ENCODE data around the gene OAT. TPM values are rescaled to one million over a fixed set of nuclear protein-coding genes. Genes with fewer than 3 reads are reported as not detected.
A peak's percentile ranks its signal among the peaks of the same experiment; 100 is the strongest.

The OAT gene
- total and polyA plus RNA-seq, 9 donors = 76.5 to 125 (median 94.5) TPM

DNA sequence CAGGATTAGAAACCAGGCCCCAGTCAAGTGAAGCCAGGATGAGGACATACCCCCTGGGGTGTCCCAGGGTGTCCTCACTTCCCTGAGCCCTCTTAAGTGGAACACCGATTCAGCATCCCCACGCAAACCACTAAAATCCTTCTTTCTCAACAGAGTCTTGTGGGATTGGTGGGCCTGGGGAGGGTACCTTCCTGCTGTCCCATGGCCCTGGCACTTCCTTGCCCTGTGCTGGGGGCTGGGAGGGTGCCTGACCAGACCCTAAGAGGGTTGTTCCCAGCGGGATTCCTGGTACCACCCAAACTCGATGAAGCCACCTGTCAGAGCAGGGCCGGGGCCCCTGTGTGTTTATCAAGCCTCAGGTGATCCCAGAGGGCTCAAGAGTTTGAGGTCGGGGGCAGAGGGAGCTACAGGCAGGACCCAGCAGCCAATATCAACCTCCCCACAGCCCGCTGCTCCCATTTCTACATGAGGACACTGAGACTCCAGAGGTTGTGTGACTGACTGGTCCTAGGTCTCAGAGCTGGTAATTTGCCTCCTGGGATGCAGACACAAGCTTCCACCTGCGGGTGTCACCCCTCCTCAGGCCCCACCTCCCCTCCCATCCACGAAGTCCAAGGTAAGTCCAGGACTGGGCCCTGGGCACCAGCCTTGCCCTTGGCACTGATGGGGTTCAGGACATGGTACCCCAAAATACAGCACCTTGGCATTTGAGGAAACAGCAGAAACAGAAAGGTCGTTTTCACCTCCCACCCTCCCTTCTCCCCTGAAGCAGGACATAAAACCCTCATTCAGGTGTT, 31.4 kb downstream of the OAT start:
- no peak for DNase-seq
- 84 to 91% (median 87%) methylated on average over 10 of the region's 10 CpGs for WGBS, 3 donors
- H3K9me3 ChIP-seq = no peaks in the 10 kb centered on the region
- H3K4me3 ChIP-seq = no peak overlapping the region
- no peak for TF ChIP-seq EP300 (IDR thresholded peaks at IDR 0.05)
- no peak for TF ChIP-seq POLR2A (IDR thresholded peaks at IDR 0.05)
- no peak for TF ChIP-seq CTCF (IDR thresholded peaks at IDR 0.05)
- H3K36me3 ChIP-seq = no peaks in the 10 kb centered on the region
- peaks cover 2% of the 10 kb centered on the region for H3K4me1 ChIP-seq (ENCODE audit: insufficient read depth)
- intact Hi-C loops (cut with DNase I) = loop anchor here in 1 of 4 donors (5.0 kb wide), 3 partner anchors 290 to 1380 kb away; partner anchors contain the start of genes ACADSB and IKZF5
- no peak overlapping the region for H3K27ac ChIP-seq
- no peaks in the 10 kb centered on the region for H3K27me3 ChIP-seq

DNA sequence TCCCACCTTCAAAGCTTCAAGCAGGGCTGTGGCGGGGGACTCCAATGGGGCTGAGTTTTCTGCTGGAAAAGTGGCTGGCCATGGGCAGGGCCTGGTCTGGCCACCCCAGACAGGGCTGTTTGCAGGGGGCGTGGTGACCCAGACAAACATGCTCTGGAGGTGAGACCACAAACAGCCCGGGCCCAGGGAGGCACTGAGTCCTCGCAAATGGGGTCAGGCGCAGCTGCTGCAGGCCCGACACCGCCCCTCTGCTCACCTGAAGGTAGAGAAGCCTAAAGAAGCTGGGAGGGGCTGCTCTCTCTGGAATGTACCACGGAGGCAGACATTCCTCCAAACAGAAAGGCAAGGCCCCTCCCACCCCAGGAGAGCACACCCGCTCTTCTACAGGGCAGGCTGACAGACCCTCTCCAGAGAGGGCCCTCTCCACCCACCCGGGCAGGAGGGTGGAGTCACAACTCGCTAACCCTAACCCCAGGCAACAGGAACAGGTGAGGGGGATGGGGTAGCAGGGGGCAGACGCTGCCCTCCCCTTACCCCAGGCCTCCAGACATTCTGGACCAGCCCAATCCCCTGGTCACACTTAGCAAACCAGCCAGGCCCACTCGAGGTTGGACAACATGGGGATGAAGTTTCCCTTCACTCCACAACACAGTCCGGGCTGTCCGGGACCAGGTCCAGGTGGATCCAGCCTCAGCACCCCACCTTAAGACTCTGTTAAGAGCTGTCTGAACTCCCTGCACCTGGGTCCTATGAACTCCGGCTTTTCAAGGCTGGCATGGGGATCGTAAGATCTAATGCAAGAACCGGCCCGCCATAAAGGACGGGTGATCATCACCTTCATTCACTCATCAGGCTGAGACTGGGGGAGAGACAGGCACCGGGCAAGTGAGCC, 32.3 kb downstream of the OAT start:
- H3K27ac ChIP-seq = no peak overlapping the region
- peaks cover 2% of the 10 kb centered on the region for H3K4me1 ChIP-seq (ENCODE audit: insufficient read depth)
- WGBS, 3 donors = 88 to 93% (median 89%) methylated on average over 21 of the region's 21 CpGs
- no peaks in the 10 kb centered on the region for H3K9me3 ChIP-seq
- DNase-seq = no peak
- intact Hi-C loops (cut with DNase I) = loop anchor here in 1 of 4 donors (5.0 kb wide), 3 partner anchors 289 to 1379 kb away; partner anchors contain the start of genes ACADSB and IKZF5
- H3K4me3 ChIP-seq = no peak overlapping the region
- no peak for TF ChIP-seq POLR2A (IDR thresholded peaks at IDR 0.05)
- TF ChIP-seq EP300 (IDR thresholded peaks at IDR 0.05) = no peak
- TF ChIP-seq CTCF (IDR thresholded peaks at IDR 0.05) = no peak
- no peaks in the 10 kb centered on the region for H3K27me3 ChIP-seq
- H3K36me3 ChIP-seq = no peaks in the 10 kb centered on the region

DNA sequence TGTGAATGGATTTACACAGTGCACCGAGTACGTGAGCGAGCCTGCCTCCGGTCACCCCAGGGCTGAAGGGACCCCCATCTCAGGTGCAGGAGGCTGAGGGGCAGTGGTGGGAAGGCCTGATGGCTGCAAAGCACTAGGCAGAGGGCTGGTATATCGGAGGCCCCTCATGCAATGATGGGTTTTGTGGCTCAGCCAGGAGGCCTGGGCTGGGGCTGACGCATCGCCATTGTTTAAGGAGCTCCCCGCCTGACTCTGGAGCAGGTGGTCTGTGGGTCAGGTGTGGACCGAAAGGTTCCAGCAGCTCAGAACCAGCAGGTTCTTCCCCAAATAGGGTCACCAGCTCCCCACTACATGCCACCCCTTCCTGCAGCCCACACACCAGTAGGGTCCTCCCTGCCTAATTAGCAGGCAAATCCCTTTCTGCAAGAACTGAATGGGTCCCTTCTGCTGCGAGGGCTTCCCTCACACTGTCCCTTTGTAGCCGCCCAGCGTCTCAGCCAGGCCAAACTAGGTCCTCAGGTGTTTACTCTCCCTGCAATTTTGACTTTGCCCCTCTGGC, 33.0 kb downstream of the OAT start:
- H3K36me3 ChIP-seq = no peaks in the 10 kb centered on the region
- DNase-seq = peak in 1 of 5 donors; percentile 7
- intact Hi-C loops (cut with DNase I) = loop anchor here in 1 of 4 donors (5.0 kb wide), 3 partner anchors 288 to 1378 kb away; partner anchors contain the start of genes ACADSB and IKZF5
- no peaks in the 10 kb centered on the region for H3K27me3 ChIP-seq
- no peaks in the 10 kb centered on the region for H3K9me3 ChIP-seq
- no peak overlapping the region for H3K4me3 ChIP-seq
- no peak for TF ChIP-seq POLR2A (IDR thresholded peaks at IDR 0.05)
- no peak for TF ChIP-seq EP300 (IDR thresholded peaks at IDR 0.05)
- no peak for TF ChIP-seq CTCF (IDR thresholded peaks at IDR 0.05)
- 88 to 95% (median 94%) methylated on average over 12 of the region's 12 CpGs for WGBS, 3 donors
- H3K4me1 ChIP-seq (ENCODE audit: insufficient read depth) = peaks cover 2% of the 10 kb centered on the region
- H3K27ac ChIP-seq = no peak overlapping the region

DNA sequence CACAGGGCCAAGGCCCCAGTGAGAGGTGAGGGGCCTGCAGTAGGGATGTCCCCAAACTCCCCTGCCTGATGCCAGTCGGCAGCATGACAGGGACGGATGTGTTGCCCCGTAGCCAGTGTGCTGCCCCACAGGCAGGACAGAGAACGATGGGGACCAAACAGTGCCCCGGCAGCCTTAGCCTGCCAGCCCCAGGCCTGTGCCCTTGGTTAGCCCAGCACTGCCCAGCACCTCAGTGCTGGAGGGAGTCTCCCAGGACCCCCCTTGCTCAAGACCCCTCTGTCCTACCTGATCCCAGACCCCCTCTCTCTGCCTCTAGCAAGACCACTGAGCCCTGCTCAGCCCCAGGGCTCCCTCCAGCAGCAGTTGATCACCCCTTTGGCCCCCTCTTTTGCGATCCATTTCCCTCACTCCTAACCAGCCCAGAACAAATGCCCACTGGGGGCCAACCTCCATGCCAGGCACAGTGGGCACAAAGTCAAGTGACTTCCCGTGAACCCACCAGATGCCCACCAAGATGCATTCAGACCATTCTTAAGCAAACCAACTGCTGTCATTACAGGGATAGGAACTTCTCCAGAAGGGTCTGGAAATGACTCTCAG, 34.0 kb downstream of the OAT start:
- TF ChIP-seq CTCF (IDR thresholded peaks at IDR 0.05) (no peak), EP300 (IDR thresholded peaks at IDR 0.05) (no peak), POLR2A (IDR thresholded peaks at IDR 0.05) (no peak)
- no peak overlapping the region for H3K27ac ChIP-seq
- intact Hi-C loops (cut with DNase I) = loop anchor here in 1 of 4 donors (5.0 kb wide), 3 partner anchors 287 to 1377 kb away; partner anchors contain the start of genes ACADSB and IKZF5
- peaks cover 2% of the 10 kb centered on the region for H3K4me1 ChIP-seq (ENCODE audit: insufficient read depth)
- H3K9me3 ChIP-seq = no peaks in the 10 kb centered on the region
- H3K4me3 ChIP-seq = no peak overlapping the region
- WGBS, 3 donors = 86 to 90% (median 89%) methylated on average over 7 of the region's 7 CpGs
- DNase-seq = no peak
- no peaks in the 10 kb centered on the region for H3K36me3 ChIP-seq
- H3K27me3 ChIP-seq = no peaks in the 10 kb centered on the region
